HepG2 (cell line): ENCODE data around the gene HAPLN2. TPM values are rescaled to one million over a fixed set of nuclear protein-coding genes. Genes with fewer than 3 reads are reported as not detected.

ENCODE experiments used
- AGO1 ChIP-seq: fragments of 200-400 bp; formaldehyde crosslinking; IDR thresholded peaks from 2 replicates; pipeline ENCODE4 v1.6.1; 2017; ENCODE audit warnings: mild to moderate bottlenecking, low read depth, low read length, moderate library complexity; ENCODE audit not compliant: poor library complexity, severe bottlenecking
- ATM ChIP-seq: fragments of 450-650 bp; IDR thresholded peaks from 2 replicates; pipeline ENCODE4 v1.7.1; 2017; ENCODE audit warnings: mild to moderate bottlenecking, borderline replicate concordance
- CSRNP1 ChIP-seq: sonication (generic); formaldehyde crosslinking; IDR thresholded peaks from 2 replicates; pipeline ENCODE4 v1.8.1; 2023; ENCODE audit warnings: mild to moderate bottlenecking, missing genetic modification reagents
- DPF2 ChIP-seq: sonication (generic); formaldehyde crosslinking; IDR thresholded peaks from 2 replicates; pipeline ENCODE4 v1.4.0; 2020; ENCODE audit warnings: mild to moderate bottlenecking, low read depth, missing genetic modification reagents, borderline replicate concordance
- RNF2 ChIP-seq: fragments of 450-650 bp; conservative IDR thresholded peaks from 2 replicates; pipeline ENCODE4 v1.6.1; 2016; ENCODE audit warnings: low read depth
- SMARCC2 ChIP-seq: fragments of 450-650 bp; IDR thresholded peaks from 2 replicates; pipeline ENCODE4 v1.6.1; 2017; ENCODE audit warnings: antibody characterized with exemption, mild to moderate bottlenecking
- SOX13 ChIP-seq, 3 experiments: fragments of 450-650 bp in 1 of 3; sonication (generic) in 1 of 3; formaldehyde crosslinking in 1 of 3; IDR thresholded peaks in 2 of 3; conservative IDR thresholded peaks in 1 of 3; 2 replicates each; pipeline versions ENCODE4 v1.5.0 to v1.6.1; 2016 to 2020; ENCODE audit warnings: antibody characterized with exemption in 1 of 3, mild to moderate bottlenecking in 1 of 3, missing compliant biosample characterization in 1 of 3, missing genetic modification reagents in 1 of 3, moderate library complexity in 1 of 3
- SP1 ChIP-seq, 2 experiments: fragments of 450-650 bp in 1 of 2; sonication (generic) in 1 of 2; formaldehyde crosslinking in 1 of 2; IDR thresholded peaks; 2 replicates each; pipeline versions ENCODE4 v1.4.0 to v1.6.1; 2016 to 2020; ENCODE audit warnings: missing genetic modification reagents in 1 of 2
- ZBED4 ChIP-seq: sonication (generic); formaldehyde crosslinking; IDR thresholded peaks from 2 replicates; pipeline ENCODE4 v1.4.0; 2020; ENCODE audit warnings: missing genetic modification reagents, borderline replicate concordance
- ZBTB7A ChIP-seq: sonication (generic); formaldehyde crosslinking; IDR thresholded peaks from 2 replicates; pipeline ENCODE4 v1.8.0; 2022; ENCODE audit warnings: mild to moderate bottlenecking, missing genetic modification reagents
- ZFY ChIP-seq: sonication (generic); formaldehyde crosslinking; IDR thresholded peaks from 2 replicates; pipeline ENCODE4 v1.4.0; 2020; ENCODE audit warnings: missing genetic modification reagents
- ZNF17 ChIP-seq: sonication (generic); formaldehyde crosslinking; IDR thresholded peaks from 2 replicates; pipeline ENCODE4 v1.5.0; 2020; ENCODE audit warnings: mild to moderate bottlenecking, missing genetic modification reagents
- ZNF513 ChIP-seq: sonication (generic); formaldehyde crosslinking; conservative IDR thresholded peaks from 2 replicates; pipeline ENCODE4 v1.5.0; 2020; ENCODE audit warnings: missing genetic modification reagents
- ZNF562 ChIP-seq: sonication (generic); formaldehyde crosslinking; IDR thresholded peaks from 2 replicates; pipeline ENCODE4 v1.8.0; 2022; ENCODE audit warnings: missing genetic modification reagents, borderline replicate concordance
- ZNF672 ChIP-seq: sonication (generic); formaldehyde crosslinking; IDR thresholded peaks from 2 replicates; pipeline ENCODE4 v1.8.1; 2022; ENCODE audit warnings: missing genetic modification reagents
- ZNF768 ChIP-seq: sonication (generic); formaldehyde crosslinking; IDR thresholded peaks from 2 replicates; pipeline ENCODE4 v1.4.0; 2020; ENCODE audit warnings: missing genetic modification reagents
- ZNF883 ChIP-seq: sonication (generic); formaldehyde crosslinking; IDR thresholded peaks from 2 replicates; pipeline ENCODE4 v1.5.1; 2020; ENCODE audit warnings: mild to moderate bottlenecking, missing genetic modification reagents; ENCODE audit errors: not compliant biosample characterization
- polyA plus RNA-seq, 8 experiments: library from polyadenylated mRNA; depleted of rRNA in 3 of 8; stranded (reverse) in 7 of 8; unstranded in 1 of 8; fragments of >200 nt; fragmentation: Illumina TruSeq in 4 of 8; extraction: Trizol in 4 of 8; gene quantifications; 2 replicates each; pipeline versions ENCODE4 v1.2.1 to v1.2.3, GENCODE V29; 2011 to 2016; ENCODE audit warnings: low read depth in 4 of 8, missing spikeins in 1 of 8, mixed read lengths in 1 of 8; ENCODE audit not compliant: insufficient read depth in 1 of 8
- total RNA-seq, 5 experiments: library from RNA; depleted of rRNA; stranded (reverse); fragments of >200 nt; fragmentation: Illumina TruSeq; extraction: Trizol; gene quantifications; 2 replicates each; pipeline ENCODE4 v1.2.3, GENCODE V29; 2016; ENCODE audit warnings: low read depth in 1 of 5
- TF ChIP-seq, protein P1 (sequence below): IDR thresholded peaks from 2 replicates; pipeline ENCODE4 v1.6.1; 2016
- TF ChIP-seq, protein P2 (sequence below): sonication (generic); formaldehyde crosslinking; IDR thresholded peaks from 2 replicates; pipeline ENCODE4 v1.4.0; 2020; ENCODE audit warnings: missing genetic modification reagents, borderline replicate concordance

HAPLN2 gene
- total and polyA plus RNA-seq, 2 of the 13 experiments (the other 11 are each of a cell fraction or from before 2014, with no cell fraction given): not detected

DNA sequence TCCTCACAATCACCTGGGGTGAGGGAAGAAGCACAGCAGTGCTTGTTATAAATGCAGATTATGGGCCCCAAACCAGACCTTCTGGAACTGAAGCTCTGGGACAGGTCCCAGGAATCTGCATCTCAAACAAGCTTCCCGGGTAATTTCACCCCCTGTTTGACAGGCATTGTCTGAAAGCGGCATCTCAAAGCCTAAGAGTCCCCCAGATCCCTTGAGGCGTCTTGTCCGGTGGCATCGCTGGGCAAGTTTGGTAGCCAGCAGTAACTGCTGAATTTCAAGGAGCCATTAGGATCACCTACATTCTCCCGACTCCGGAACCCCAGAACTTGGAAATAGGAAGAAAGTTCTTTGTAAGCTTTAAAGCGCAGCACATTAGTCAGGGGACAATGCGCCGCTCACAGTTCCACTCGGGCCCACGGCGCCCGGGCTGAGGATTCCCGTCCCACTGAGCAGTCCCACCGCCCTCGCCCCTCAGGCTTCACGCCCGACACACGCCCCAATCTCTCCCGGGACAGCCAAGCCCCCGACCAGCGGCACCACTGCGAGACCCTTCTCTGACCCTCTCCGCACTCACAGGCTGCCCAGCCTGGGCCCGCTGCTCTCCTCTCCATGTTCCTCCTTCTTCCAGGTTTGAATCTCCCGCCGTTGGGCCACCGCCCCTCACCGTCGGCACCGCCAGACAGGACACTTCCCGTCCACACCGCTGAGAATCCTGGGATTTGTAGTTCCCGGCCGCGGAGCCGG lies 47.1 kb upstream of the HAPLN2 start, which contains the start of gene IQGAP3 (continued):
- TF ChIP-seq CSRNP1 (0 out of 2 replicates have a peak, but pooled peaks have one; percentile 71), AGO1 (no peak), ZBED4 (CRISPR knock-in tag) (0 out of 2 replicates have a peak, but pooled peaks have one; percentile 46), RNF2 (no peak), SMARCC2 (no peak), ZNF883 (CRISPR knock-in tag) (peak; percentile 36), ZNF17 (no peak), ZBTB7A (no peak), DPF2 (CRISPR knock-in tag) (no peak), ZNF768 (CRISPR knock-in tag) (peak; percentile 41; the same call in 1 of the 2 replicates), SP1 (IDR thresholded peaks at IDR 0.05) (no peak), SP1 (CRISPR knock-in tag; IDR thresholded peaks at IDR 0.05) (peak; percentile 24; the same call in 1 of the 2 replicates), ATM (no peak), ZNF672 (CRISPR knock-in tag) (0 out of 2 replicates have a peak, but pooled peaks have one; percentile 64), ZFY (peak; percentile 68), ZNF513 (CRISPR knock-in tag) (no peak), ZNF562 (no peak), SOX13 (IDR thresholded peaks at IDR 0.05) (no peak), SOX13 (CRISPR knock-in tag; conservative IDR thresholded peaks at IDR 0.05 in 1 of 2, IDR thresholded peaks at IDR 0.05 in 1 of 2) (no peak; a peak in 1 of 4 replicates)
- TF ChIP-seq, protein P1, sequence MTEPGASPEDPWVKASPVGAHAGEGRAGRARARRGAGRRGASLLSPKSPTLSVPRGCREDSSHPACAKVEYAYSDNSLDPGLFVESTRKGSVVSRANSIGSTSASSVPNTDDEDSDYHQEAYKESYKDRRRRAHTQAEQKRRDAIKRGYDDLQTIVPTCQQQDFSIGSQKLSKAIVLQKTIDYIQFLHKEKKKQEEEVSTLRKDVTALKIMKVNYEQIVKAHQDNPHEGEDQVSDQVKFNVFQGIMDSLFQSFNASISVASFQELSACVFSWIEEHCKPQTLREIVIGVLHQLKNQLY (CRISPR knock-in tag): no peak
- TF ChIP-seq, protein P2, sequence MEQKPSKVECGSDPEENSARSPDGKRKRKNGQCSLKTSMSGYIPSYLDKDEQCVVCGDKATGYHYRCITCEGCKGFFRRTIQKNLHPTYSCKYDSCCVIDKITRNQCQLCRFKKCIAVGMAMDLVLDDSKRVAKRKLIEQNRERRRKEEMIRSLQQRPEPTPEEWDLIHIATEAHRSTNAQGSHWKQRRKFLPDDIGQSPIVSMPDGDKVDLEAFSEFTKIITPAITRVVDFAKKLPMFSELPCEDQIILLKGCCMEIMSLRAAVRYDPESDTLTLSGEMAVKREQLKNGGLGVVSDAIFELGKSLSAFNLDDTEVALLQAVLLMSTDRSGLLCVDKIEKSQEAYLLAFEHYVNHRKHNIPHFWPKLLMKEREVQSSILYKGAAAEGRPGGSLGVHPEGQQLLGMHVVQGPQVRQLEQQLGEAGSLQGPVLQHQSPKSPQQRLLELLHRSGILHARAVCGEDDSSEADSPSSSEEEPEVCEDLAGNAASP (CRISPR knock-in tag): no peak
